ENCODE data around the gene RCL1.

DNA sequence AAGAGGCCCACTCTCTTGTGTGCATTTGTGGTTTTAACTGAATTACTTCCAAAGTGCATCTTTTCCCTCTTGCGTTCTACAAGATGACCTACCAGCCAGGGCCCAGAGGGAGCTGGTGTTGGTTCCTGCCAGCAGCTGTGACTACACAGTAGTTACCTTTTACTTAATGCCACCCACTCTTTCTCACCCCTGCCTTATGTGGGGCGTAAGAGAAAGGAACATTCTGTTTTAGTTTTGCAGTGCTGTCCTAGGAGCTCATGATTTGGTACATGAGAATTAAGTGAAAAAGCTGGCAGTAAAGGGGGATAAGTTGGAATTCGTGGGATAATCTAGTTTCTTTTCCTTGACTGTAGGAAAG is 45.4 kb downstream of the RCL1 start:
- TF ChIP-seq, protein P1, sequence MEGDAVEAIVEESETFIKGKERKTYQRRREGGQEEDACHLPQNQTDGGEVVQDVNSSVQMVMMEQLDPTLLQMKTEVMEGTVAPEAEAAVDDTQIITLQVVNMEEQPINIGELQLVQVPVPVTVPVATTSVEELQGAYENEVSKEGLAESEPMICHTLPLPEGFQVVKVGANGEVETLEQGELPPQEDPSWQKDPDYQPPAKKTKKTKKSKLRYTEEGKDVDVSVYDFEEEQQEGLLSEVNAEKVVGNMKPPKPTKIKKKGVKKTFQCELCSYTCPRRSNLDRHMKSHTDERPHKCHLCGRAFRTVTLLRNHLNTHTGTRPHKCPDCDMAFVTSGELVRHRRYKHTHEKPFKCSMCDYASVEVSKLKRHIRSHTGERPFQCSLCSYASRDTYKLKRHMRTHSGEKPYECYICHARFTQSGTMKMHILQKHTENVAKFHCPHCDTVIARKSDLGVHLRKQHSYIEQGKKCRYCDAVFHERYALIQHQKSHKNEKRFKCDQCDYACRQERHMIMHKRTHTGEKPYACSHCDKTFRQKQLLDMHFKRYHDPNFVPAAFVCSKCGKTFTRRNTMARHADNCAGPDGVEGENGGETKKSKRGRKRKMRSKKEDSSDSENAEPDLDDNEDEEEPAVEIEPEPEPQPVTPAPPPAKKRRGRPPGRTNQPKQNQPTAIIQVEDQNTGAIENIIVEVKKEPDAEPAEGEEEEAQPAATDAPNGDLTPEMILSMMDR (IDR thresholded peaks at IDR 0.05; ENCODE audit: low read length): no peak
- no peak for TF ChIP-seq EZH2 (IDR thresholded peaks at IDR 0.05; ENCODE audit: borderline replicate concordance, low read length)
